OCI-LY3 (cell line): ENCODE results near the gene CHCHD4.

Experiments
- H2AFZ ChIP-seq: fragments of 200-600, 300-600 bp; shearing (Covaris generic); 2 replicates; pipeline ENCODE4 v1.6.0; 2014; ENCODE audit warnings: antibody characterized with exemption, low read depth, low read length
- H3K27ac ChIP-seq: fragments of 200-600, 300-600 bp; sonication (generic); 2 replicates; pipeline ENCODE4 v1.5.1; 2014; ENCODE audit warnings: mild to moderate bottlenecking, low read length, moderate library complexity, mixed read lengths
- H3K27me3 ChIP-seq: fragments of 200-600, 300-600 bp; sonication (generic); 2 replicates; pipeline ENCODE4 v1.6.1; 2014; ENCODE audit warnings: low read depth, low read length, mixed read lengths
- H3K36me3 ChIP-seq: fragments of 200-600, 300-600 bp; sonication (generic); replicated peaks from 2 replicates; pipeline ENCODE3; 2014; ENCODE audit warnings: low read depth, low read length, mixed read lengths
- H3K4me1 ChIP-seq: fragments of 300-600, 200-600 bp; sonication (generic); 2 replicates; pipeline ENCODE4 v1.6.1; 2014; ENCODE audit warnings: low read length, mixed read lengths
- H3K4me2 ChIP-seq: fragments of 200-600, 300-600 bp; sonication (generic); 2 replicates; pipeline ENCODE4 v1.6.1; 2014; ENCODE audit warnings: low read length, mixed read lengths
- H3K4me3 ChIP-seq: fragments of 300-600, 200-600 bp; sonication (generic); 2 replicates; pipeline ENCODE4 v1.5.1; 2014; ENCODE audit warnings: antibody characterized with exemption, mild to moderate bottlenecking, low read length, moderate library complexity
- H3K79me2 ChIP-seq: fragments of 300-600, 200-600 bp; shearing (Covaris generic); 2 replicates; pipeline ENCODE4 v1.6.1; 2014; ENCODE audit warnings: mild to moderate bottlenecking, low read length, mixed read lengths
- H3K9ac ChIP-seq: fragments of 300-600, 200-600 bp; shearing (Covaris generic); 2 replicates; pipeline ENCODE4 v1.6.0; 2014; ENCODE audit warnings: mild to moderate bottlenecking, low read length, moderate library complexity
- H3K9me3 ChIP-seq: fragments of 200-600, 300-600 bp; shearing (Covaris generic); 2 replicates; pipeline ENCODE4 v1.6.1; 2014; ENCODE audit warnings: low read length, mixed read lengths; ENCODE audit not compliant: insufficient read depth
- H4K20me1 ChIP-seq: fragments of 200-600, 300-600 bp; sonication (generic); 2 replicates; pipeline ENCODE4 v1.6.1; 2016; ENCODE audit warnings: low read length, mixed read lengths; ENCODE audit not compliant: insufficient read depth
- CTCF ChIP-seq: fragments of 200-600, 300-600 bp; sonication (generic); IDR thresholded peaks from 2 replicates; pipeline ENCODE4 v1.5.1; 2014; ENCODE audit warnings: antibody characterized with exemption, low read length, low read depth
- EZH2phosphoT487 ChIP-seq: fragments of 200-600 bp; shearing (Covaris generic); IDR thresholded peaks from 2 replicates; pipeline ENCODE4 v1.6.1; 2018; ENCODE audit warnings: antibody characterized with exemption, mixed run types, low read depth

CHCHD4 gene

GRCh38 chr3:14141144-14141543 is 16.5 kb upstream of the CHCHD4 start:
- Histone ChIP-seq H2AFZ (no peak overlapping the region), H3K27me3 (no peaks in the 10 kb centered on the region), H3K36me3 (peaks cover 66% of the 10 kb centered on the region), H3K4me1 (peaks cover 18% of the 10 kb centered on the region), H3K9me3 (no peaks in the 10 kb centered on the region), H3K79me2 (no peaks in the 10 kb centered on the region), H3K9ac (no peak overlapping the region), H4K20me1 (peaks cover 7% of the 10 kb centered on the region), H3K27ac (no peak overlapping the region), H3K4me3 (no peak overlapping the region), H3K4me2 (no peak overlapping the region)
- no peak for TF ChIP-seq EZH2phosphoT487
- no peak for TF ChIP-seq CTCF

GRCh38 chr3:14140668-14141067 is 16.0 kb upstream of the CHCHD4 start:
- no peak overlapping the region for H3K4me2 ChIP-seq
- no peaks in the 10 kb centered on the region for H3K27me3 ChIP-seq
- peaks cover 18% of the 10 kb centered on the region for H3K4me1 ChIP-seq
- no peak overlapping the region for H2AFZ ChIP-seq
- H3K27ac ChIP-seq = no peak overlapping the region
- H3K9me3 ChIP-seq = no peaks in the 10 kb centered on the region
- peaks cover 7% of the 10 kb centered on the region for H4K20me1 ChIP-seq
- H3K36me3 ChIP-seq = peaks cover 66% of the 10 kb centered on the region
- no peaks in the 10 kb centered on the region for H3K79me2 ChIP-seq
- TF ChIP-seq EZH2phosphoT487 = no peak
- no peak for TF ChIP-seq CTCF
- H3K9ac ChIP-seq = no peak overlapping the region
- no peak overlapping the region for H3K4me3 ChIP-seq

GRCh38 chr3:14139771-14140170 is 15.1 kb upstream of the CHCHD4 start:
- H4K20me1 ChIP-seq = peaks cover 5% of the 10 kb centered on the region
- no peak overlapping the region for H3K27ac ChIP-seq
- H3K4me1 ChIP-seq = peaks cover 11% of the 10 kb centered on the region
- H3K27me3 ChIP-seq = no peaks in the 10 kb centered on the region
- no peak for TF ChIP-seq CTCF
- TF ChIP-seq EZH2phosphoT487 = no peak
- no peak overlapping the region for H3K4me3 ChIP-seq
- no peak overlapping the region for H3K4me2 ChIP-seq
- H2AFZ ChIP-seq = no peak overlapping the region
- peaks cover 67% of the 10 kb centered on the region for H3K36me3 ChIP-seq
- no peaks in the 10 kb centered on the region for H3K9me3 ChIP-seq
- no peaks in the 10 kb centered on the region for H3K79me2 ChIP-seq
- H3K9ac ChIP-seq = no peak overlapping the region

- H3K4me1 ChIP-seq = peaks cover 4% of the 10 kb centered on the region
- TF ChIP-seq EZH2phosphoT487 = no peak
- no peak for TF ChIP-seq CTCF
- H4K20me1 ChIP-seq = peaks cover under 1% of the 10 kb centered on the region; the same call in 1 of the 2 replicates
- no peaks in the 10 kb centered on the region for H3K9me3 ChIP-seq
- no peak overlapping the region for H3K27ac ChIP-seq
- H3K27me3 ChIP-seq = no peaks in the 10 kb centered on the region
- no peak overlapping the region for H3K9ac ChIP-seq
- H2AFZ ChIP-seq = no peak overlapping the region
- H3K4me3 ChIP-seq = no peak overlapping the region
- no peaks in the 10 kb centered on the region for H3K79me2 ChIP-seq
- H3K4me2 ChIP-seq = no peak overlapping the region
- H3K36me3 ChIP-seq = peaks cover 74% of the 10 kb centered on the region
These were observed 14.4 kb upstream of the CHCHD4 start for GRCh38 chr3:14138878-14139655.
